Measurements from ENCODE around the gene GABRG2.

Gene GABRG2

GRCh38 chr5:162132348-162132747 is 64.8 kb downstream of the GABRG2 start:
- Histone ChIP-seq H3K36me3 (ENCODE audit: insufficient read depth, insufficient read length, low read length) (no peaks in the 10 kb centered on the region), H3K4me3 (ENCODE audit: insufficient read length, low read depth) (no peak overlapping the region), H3K9ac (ENCODE audit: insufficient read length, low read depth) (no peak overlapping the region), H3K27me3 (ENCODE audit: insufficient read depth, insufficient read length) (no peaks in the 10 kb centered on the region), H3K4me1 (ENCODE audit: insufficient read depth, insufficient read length) (peaks cover 2% of the 10 kb centered on the region), H3K9me3 (ENCODE audit: insufficient read depth, low read length) (no peaks in the 10 kb centered on the region)
- no peak for DNase-seq (ENCODE audit: low read depth, low spot score)
- no peak for TF ChIP-seq SUZ12 (IDR thresholded peaks at IDR 0.05; ENCODE audit: extremely low read depth, insufficient read depth, insufficient read length)
- TF ChIP-seq YY1 (IDR thresholded peaks at IDR 0.05; ENCODE audit: insufficient read depth, insufficient read length): no peak
- no peak for TF ChIP-seq ZNF274 (IDR thresholded peaks at IDR 0.05; ENCODE audit: low read depth, low read length)

- TF ChIP-seq SUZ12 (IDR thresholded peaks at IDR 0.05; ENCODE audit: extremely low read depth, insufficient read depth, insufficient read length) (no peak), YY1 (IDR thresholded peaks at IDR 0.05; ENCODE audit: insufficient read depth, insufficient read length) (no peak), ZNF274 (IDR thresholded peaks at IDR 0.05; ENCODE audit: low read depth, low read length) (no peak)
- no peak for DNase-seq (ENCODE audit: low read depth, low spot score)
- H3K4me3 ChIP-seq (ENCODE audit: insufficient read length, low read depth): no peak overlapping the region
Measured at GRCh38 chr5:162139190-162139589, 71.6 kb downstream of the GABRG2 start.

GRCh38 chr5:162154242-162154641 is 86.7 kb downstream of the GABRG2 start:
- DNase-seq (ENCODE audit: low read depth, low spot score): no peak
- Histone ChIP-seq H3K36me3 (ENCODE audit: insufficient read depth, insufficient read length, low read length) (no peaks in the 10 kb centered on the region), H3K4me1 (ENCODE audit: insufficient read depth, insufficient read length) (no peaks in the 10 kb centered on the region), H3K9me3 (ENCODE audit: insufficient read depth, low read length) (no peaks in the 10 kb centered on the region), H3K9ac (ENCODE audit: insufficient read length, low read depth) (no peak overlapping the region), H3K4me3 (ENCODE audit: insufficient read length, low read depth) (no peak overlapping the region), H3K27me3 (ENCODE audit: insufficient read depth, insufficient read length) (no peaks in the 10 kb centered on the region)
- TF ChIP-seq YY1 (IDR thresholded peaks at IDR 0.05; ENCODE audit: insufficient read depth, insufficient read length): no peak
- TF ChIP-seq SUZ12 (IDR thresholded peaks at IDR 0.05; ENCODE audit: extremely low read depth, insufficient read depth, insufficient read length): no peak
- no peak for TF ChIP-seq ZNF274 (IDR thresholded peaks at IDR 0.05; ENCODE audit: low read depth, low read length)

More at GRCh38 chr5:162139190-162139589, 71.6 kb downstream of the GABRG2 start:
- Histone ChIP-seq H3K9me3 (ENCODE audit: insufficient read depth, low read length) (no peaks in the 10 kb centered on the region), H3K4me1 (ENCODE audit: insufficient read depth, insufficient read length) (no peaks in the 10 kb centered on the region), H3K9ac (ENCODE audit: insufficient read length, low read depth) (no peak overlapping the region), H3K36me3 (ENCODE audit: insufficient read depth, insufficient read length, low read length) (no peaks in the 10 kb centered on the region), H3K27me3 (ENCODE audit: insufficient read depth, insufficient read length) (no peaks in the 10 kb centered on the region)

GRCh38 chr5:162160401-162160800 is 92.8 kb downstream of the GABRG2 start:
- no peak overlapping the region for H3K9ac ChIP-seq (ENCODE audit: insufficient read length, low read depth)
- no peaks in the 10 kb centered on the region for H3K36me3 ChIP-seq (ENCODE audit: insufficient read depth, insufficient read length, low read length)
- no peak for DNase-seq (ENCODE audit: low read depth, low spot score)
- H3K4me1 ChIP-seq (ENCODE audit: insufficient read depth, insufficient read length): no peaks in the 10 kb centered on the region
- H3K27me3 ChIP-seq (ENCODE audit: insufficient read depth, insufficient read length): no peaks in the 10 kb centered on the region
- no peaks in the 10 kb centered on the region; the same call in 1 of the 2 replicates for H3K9me3 ChIP-seq (ENCODE audit: insufficient read depth, low read length)
- no peak overlapping the region for H3K4me3 ChIP-seq (ENCODE audit: insufficient read length, low read depth)
- TF ChIP-seq ZNF274 (IDR thresholded peaks at IDR 0.05; ENCODE audit: low read depth, low read length) (no peak), YY1 (IDR thresholded peaks at IDR 0.05; ENCODE audit: insufficient read depth, insufficient read length) (no peak), SUZ12 (IDR thresholded peaks at IDR 0.05; ENCODE audit: extremely low read depth, insufficient read depth, insufficient read length) (no peak)

- no peak overlapping the region for H3K4me3 ChIP-seq (ENCODE audit: insufficient read length, low read depth)
- no peaks in the 10 kb centered on the region; the same call in 1 of the 2 replicates for H3K9me3 ChIP-seq (ENCODE audit: insufficient read depth, low read length)
- no peak for DNase-seq (ENCODE audit: low read depth, low spot score)
- TF ChIP-seq YY1 (IDR thresholded peaks at IDR 0.05; ENCODE audit: insufficient read depth, insufficient read length) (no peak), SUZ12 (IDR thresholded peaks at IDR 0.05; ENCODE audit: extremely low read depth, insufficient read depth, insufficient read length) (no peak), ZNF274 (IDR thresholded peaks at IDR 0.05; ENCODE audit: low read depth, low read length) (no peak)
- H3K27me3 ChIP-seq (ENCODE audit: insufficient read depth, insufficient read length): no peaks in the 10 kb centered on the region
- no peaks in the 10 kb centered on the region for H3K36me3 ChIP-seq (ENCODE audit: insufficient read depth, insufficient read length, low read length)
- H3K9ac ChIP-seq (ENCODE audit: insufficient read length, low read depth): no peak overlapping the region
- H3K4me1 ChIP-seq (ENCODE audit: insufficient read depth, insufficient read length): no peaks in the 10 kb centered on the region
Measured at GRCh38 chr5:162163663-162164062, 96.1 kb downstream of the GABRG2 start.

- Histone ChIP-seq H3K4me1 (ENCODE audit: insufficient read depth, insufficient read length) (no peaks in the 10 kb centered on the region), H3K27me3 (ENCODE audit: insufficient read depth, insufficient read length) (no peaks in the 10 kb centered on the region), H3K9ac (ENCODE audit: insufficient read length, low read depth) (no peak overlapping the region), H3K36me3 (ENCODE audit: insufficient read depth, insufficient read length, low read length) (no peaks in the 10 kb centered on the region), H3K4me3 (ENCODE audit: insufficient read length, low read depth) (no peak overlapping the region), H3K9me3 (ENCODE audit: insufficient read depth, low read length) (no peaks in the 10 kb centered on the region)
- TF ChIP-seq ZNF274 (IDR thresholded peaks at IDR 0.05; ENCODE audit: low read depth, low read length): no peak
- TF ChIP-seq YY1 (IDR thresholded peaks at IDR 0.05; ENCODE audit: insufficient read depth, insufficient read length): no peak
- no peak for TF ChIP-seq SUZ12 (IDR thresholded peaks at IDR 0.05; ENCODE audit: extremely low read depth, insufficient read depth, insufficient read length)
- no peak for DNase-seq (ENCODE audit: low read depth, low spot score)
Measured at GRCh38 chr5:162174358-162174974, 106.9 kb downstream of the GABRG2 start.

- Histone ChIP-seq H3K9ac (ENCODE audit: insufficient read length, low read depth) (no peak overlapping the region), H3K27me3 (ENCODE audit: insufficient read depth, insufficient read length) (no peaks in the 10 kb centered on the region), H3K4me3 (ENCODE audit: insufficient read length, low read depth) (no peak overlapping the region), H3K36me3 (ENCODE audit: insufficient read depth, insufficient read length, low read length) (no peaks in the 10 kb centered on the region), H3K9me3 (ENCODE audit: insufficient read depth, low read length) (no peaks in the 10 kb centered on the region), H3K4me1 (ENCODE audit: insufficient read depth, insufficient read length) (no peaks in the 10 kb centered on the region)
- no peak for DNase-seq (ENCODE audit: low read depth, low spot score)
- TF ChIP-seq ZNF274 (IDR thresholded peaks at IDR 0.05; ENCODE audit: low read depth, low read length) (no peak), YY1 (IDR thresholded peaks at IDR 0.05; ENCODE audit: insufficient read depth, insufficient read length) (no peak), SUZ12 (IDR thresholded peaks at IDR 0.05; ENCODE audit: extremely low read depth, insufficient read depth, insufficient read length) (no peak)
Measured at GRCh38 chr5:162187371-162187770, 119.8 kb downstream of the GABRG2 start.

Measured in NT2/D1 (cell line).